Astrocyte (in vitro differentiated cells and primary cell): ENCODE results near the gene FIG4. TPM values are rescaled to one million over a fixed set of nuclear protein-coding genes. Genes with fewer than 3 reads are reported as not detected.

Experiments
- DNase-seq: peaks from one replicate; pipeline ENCODE4 v3.0.0-alpha.2; 2010; ENCODE audit warnings: low read depth
- FAIRE-seq: peaks from 2 replicates; lab custom pipeline; 2011; peaks lifted over from hg19 to GRCh38; lab: Jason Lieb, UNC
- H2AFZ ChIP-seq: 2 replicates; pipeline ENCODE4 v1.6.0; 2012; ENCODE audit warnings: low read depth, low read length, inconsistent platforms
- H3K27ac ChIP-seq: 2 replicates; pipeline ENCODE4 v1.5.1; 2011; ENCODE audit warnings: low read depth, low read length, inconsistent platforms
- H3K27me3 ChIP-seq: 2 replicates; pipeline ENCODE4 v1.6.0; 2011; ENCODE audit warnings: low read length, inconsistent platforms; ENCODE audit not compliant: insufficient read depth
- H3K36me3 ChIP-seq: 2 replicates; pipeline ENCODE4 v1.5.1; 2011; ENCODE audit warnings: low read length, inconsistent platforms; ENCODE audit not compliant: insufficient read depth
- H3K4me1 ChIP-seq: 2 replicates; pipeline ENCODE4 v1.5.1; 2011; ENCODE audit warnings: low read length, inconsistent platforms; ENCODE audit not compliant: insufficient read depth
- H3K4me2 ChIP-seq: 2 replicates; pipeline ENCODE4 v1.6.0; 2012; ENCODE audit warnings: low read length, inconsistent platforms
- H3K4me3 ChIP-seq: 2 replicates; pipeline ENCODE4 v1.5.1; 2011; ENCODE audit warnings: low read depth, mild to moderate bottlenecking, low read length, inconsistent platforms; ENCODE audit not compliant: insufficient read depth
- H3K79me2 ChIP-seq: 2 replicates; pipeline ENCODE4 v1.6.0; 2012; ENCODE audit warnings: mild to moderate bottlenecking, low read length, inconsistent platforms; ENCODE audit not compliant: insufficient read depth
- H3K9ac ChIP-seq: 2 replicates; pipeline ENCODE4 v1.6.0; 2012; ENCODE audit warnings: mild to moderate bottlenecking, low read length, inconsistent platforms
- H3K9me3 ChIP-seq: 2 replicates; pipeline ENCODE4 v1.5.1; 2012; ENCODE audit warnings: low read depth, mild to moderate bottlenecking, low read length, inconsistent platforms; ENCODE audit not compliant: insufficient read depth
- H4K20me1 ChIP-seq: 2 replicates; pipeline ENCODE4 v1.6.0; 2012; ENCODE audit warnings: low read length, inconsistent platforms; ENCODE audit not compliant: insufficient read depth
- H3K27ac Mint-ChIP-seq: one replicate; pipeline ENCODE4 v1.8.0; 2021; ENCODE audit warnings: mild to moderate bottlenecking, mixed read lengths; ENCODE audit not compliant: unreplicated experiment
- H3K27me3 Mint-ChIP-seq: one replicate; pipeline ENCODE4 v1.8.0; 2021; ENCODE audit warnings: low read depth, mixed read lengths; ENCODE audit not compliant: unreplicated experiment
- H3K36me3 Mint-ChIP-seq: one replicate; pipeline ENCODE4 v1.8.0; 2021; ENCODE audit warnings: low read depth, mixed read lengths; ENCODE audit not compliant: unreplicated experiment
- H3K4me1 Mint-ChIP-seq: one replicate; pipeline ENCODE4 v1.8.0; 2021; ENCODE audit warnings: low read depth, mixed read lengths; ENCODE audit not compliant: unreplicated experiment
- H3K4me3 Mint-ChIP-seq: one replicate; pipeline ENCODE4 v1.8.0; 2021; ENCODE audit warnings: mild to moderate bottlenecking, moderate library complexity, mixed read lengths; ENCODE audit not compliant: unreplicated experiment
- H3K9me3 Mint-ChIP-seq: one replicate; pipeline ENCODE4 v1.8.0; 2021; ENCODE audit warnings: mild to moderate bottlenecking, mixed read lengths; ENCODE audit not compliant: unreplicated experiment
- EZH2 ChIP-seq: IDR thresholded peaks from 2 replicates; pipeline ENCODE4 v1.6.1; 2012; ENCODE audit warnings: mild to moderate bottlenecking, low read length, inconsistent platforms; ENCODE audit not compliant: insufficient read depth
- total RNA-seq: library from RNA; stranded (reverse); gene quantifications from 2 replicates; pipeline ENCODE4 v1.2.1, GENCODE V29; 2021
- TF ChIP-seq, protein P1 (sequence below): IDR thresholded peaks from 2 replicates; pipeline ENCODE4 v1.5.1; 2011; ENCODE audit warnings: low read depth, mild to moderate bottlenecking, inconsistent platforms, low read length, moderate library complexity; ENCODE audit not compliant: insufficient read depth

The FIG4 gene
- total RNA-seq, 1 donor from 2014 or later, result 8.4 TPM

DNA sequence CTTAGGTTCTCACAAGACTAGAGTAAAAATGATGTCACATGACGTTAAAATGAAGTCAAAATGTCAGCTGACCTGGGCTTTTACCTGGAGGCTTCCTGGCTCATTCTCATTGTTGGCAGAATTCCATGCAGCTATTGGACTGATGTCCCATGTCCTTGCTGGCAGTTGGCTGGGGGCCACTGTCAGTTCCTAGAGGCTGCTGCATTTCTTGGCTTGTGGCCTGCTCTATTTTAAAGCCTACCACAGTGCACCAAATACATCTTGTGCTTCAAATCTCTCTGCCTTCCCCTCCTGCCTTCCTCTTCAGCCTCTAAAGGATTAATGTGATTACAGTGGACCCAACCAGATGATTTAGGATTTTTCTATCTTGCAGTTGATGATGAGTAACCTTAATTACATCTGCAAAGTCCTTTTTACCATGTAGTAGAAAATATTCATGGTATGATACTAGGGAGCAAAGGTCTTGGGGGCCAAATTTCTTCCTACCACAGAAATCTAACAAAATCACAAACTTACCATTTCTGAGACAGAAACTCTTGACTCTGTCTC is 81.9 kb downstream of the FIG4 start:
- Histone ChIP-seq H3K4me3 (no peak overlapping the region), H2AFZ (no peak overlapping the region), H3K36me3 (no peaks in the 10 kb centered on the region), H4K20me1 (no peaks in the 10 kb centered on the region), H3K9ac (no peak overlapping the region), H3K79me2 (no peaks in the 10 kb centered on the region), H3K27ac (no peak overlapping the region), H3K4me2 (peak overlapping the region; percentile 53), H3K4me1 (peaks cover 9% of the 10 kb centered on the region), H3K9me3 (no peaks in the 10 kb centered on the region), H3K27me3 (no peaks in the 10 kb centered on the region)
- peaks cover 3% of the 10 kb centered on the region for H3K36me3 Mint-ChIP-seq
- FAIRE-seq (no peak), DNase-seq (peak; percentile 77)
- H3K4me1 Mint-ChIP-seq, result peaks cover 3% of the 10 kb centered on the region
- H3K27ac Mint-ChIP-seq, result no peak overlapping the region
- H3K27me3 Mint-ChIP-seq, result peaks cover 3% of the 10 kb centered on the region
- TF ChIP-seq EZH2, result no peak
- TF ChIP-seq, protein P1, sequence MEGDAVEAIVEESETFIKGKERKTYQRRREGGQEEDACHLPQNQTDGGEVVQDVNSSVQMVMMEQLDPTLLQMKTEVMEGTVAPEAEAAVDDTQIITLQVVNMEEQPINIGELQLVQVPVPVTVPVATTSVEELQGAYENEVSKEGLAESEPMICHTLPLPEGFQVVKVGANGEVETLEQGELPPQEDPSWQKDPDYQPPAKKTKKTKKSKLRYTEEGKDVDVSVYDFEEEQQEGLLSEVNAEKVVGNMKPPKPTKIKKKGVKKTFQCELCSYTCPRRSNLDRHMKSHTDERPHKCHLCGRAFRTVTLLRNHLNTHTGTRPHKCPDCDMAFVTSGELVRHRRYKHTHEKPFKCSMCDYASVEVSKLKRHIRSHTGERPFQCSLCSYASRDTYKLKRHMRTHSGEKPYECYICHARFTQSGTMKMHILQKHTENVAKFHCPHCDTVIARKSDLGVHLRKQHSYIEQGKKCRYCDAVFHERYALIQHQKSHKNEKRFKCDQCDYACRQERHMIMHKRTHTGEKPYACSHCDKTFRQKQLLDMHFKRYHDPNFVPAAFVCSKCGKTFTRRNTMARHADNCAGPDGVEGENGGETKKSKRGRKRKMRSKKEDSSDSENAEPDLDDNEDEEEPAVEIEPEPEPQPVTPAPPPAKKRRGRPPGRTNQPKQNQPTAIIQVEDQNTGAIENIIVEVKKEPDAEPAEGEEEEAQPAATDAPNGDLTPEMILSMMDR, result no peak
- no peak overlapping the region for H3K4me3 Mint-ChIP-seq
- no peaks in the 10 kb centered on the region for H3K9me3 Mint-ChIP-seq

DNA sequence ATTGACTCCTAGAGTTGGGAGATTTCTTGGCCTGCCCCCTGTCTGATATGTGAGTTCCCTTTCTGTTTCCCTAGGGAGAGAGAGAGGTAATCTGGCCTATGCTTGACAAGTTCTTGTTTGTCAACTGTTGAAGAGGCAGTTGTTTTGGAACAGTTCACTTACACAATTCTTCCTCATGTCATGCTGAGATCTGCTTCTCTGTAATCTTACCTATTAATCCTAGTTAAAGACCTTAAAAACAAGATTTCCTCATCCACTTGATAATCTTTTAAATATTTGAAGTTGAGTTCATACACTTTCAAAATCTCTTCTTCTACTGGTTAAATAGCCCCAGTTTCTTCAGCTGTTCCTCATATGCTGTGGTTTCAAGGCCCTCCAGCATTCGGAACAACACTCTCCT is 89.9 kb downstream of the FIG4 start:
- DNase-seq (no peak), FAIRE-seq (no peak)
- no peaks in the 10 kb centered on the region for H4K20me1 ChIP-seq
- no peak overlapping the region for H3K9ac ChIP-seq
- H3K27me3 ChIP-seq, result no peaks in the 10 kb centered on the region
- no peaks in the 10 kb centered on the region for H3K9me3 ChIP-seq
- TF ChIP-seq EZH2, result no peak
- TF ChIP-seq, protein P1, result no peak
- Mint-ChIP-seq H3K36me3 (peaks cover 1% of the 10 kb centered on the region), H3K27me3 (no peaks in the 10 kb centered on the region), H3K27ac (no peak overlapping the region), H3K4me1 (peaks cover 2% of the 10 kb centered on the region), H3K4me3 (no peak overlapping the region), H3K9me3 (no peaks in the 10 kb centered on the region)
- H3K27ac ChIP-seq, result no peak overlapping the region
- no peak overlapping the region for H2AFZ ChIP-seq
- H3K4me2 ChIP-seq, result no peak overlapping the region
- H3K79me2 ChIP-seq, result no peaks in the 10 kb centered on the region
- no peaks in the 10 kb centered on the region for H3K36me3 ChIP-seq
- no peaks in the 10 kb centered on the region for H3K4me1 ChIP-seq
- H3K4me3 ChIP-seq, result no peak overlapping the region

DNA sequence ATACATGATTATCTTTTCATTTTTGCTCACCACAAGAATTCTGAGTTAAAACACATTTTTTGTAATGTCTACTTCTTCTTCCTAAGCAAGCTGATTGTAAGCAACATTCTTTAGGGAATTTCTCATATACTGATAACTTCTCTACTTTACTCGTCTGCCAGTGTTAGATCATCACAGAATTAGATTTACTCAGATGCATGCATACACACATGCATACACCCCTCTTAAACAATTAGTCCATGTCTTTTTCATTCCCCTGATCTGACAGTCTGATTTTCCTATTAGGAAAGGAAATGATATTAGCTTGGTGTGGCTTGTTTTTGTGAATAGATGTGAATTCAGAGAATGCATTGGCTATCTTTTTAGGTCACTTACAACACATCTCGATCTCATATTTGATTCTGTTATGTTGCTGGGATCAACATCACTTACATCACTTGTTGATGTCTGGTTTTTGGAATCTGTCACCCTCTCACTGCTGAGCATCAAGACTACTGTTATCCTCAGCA is 91.4 kb downstream of the FIG4 start:
- Histone ChIP-seq H3K27ac (no peak overlapping the region), H3K4me1 (no peaks in the 10 kb centered on the region), H2AFZ (no peak overlapping the region), H3K9me3 (no peaks in the 10 kb centered on the region), H3K36me3 (no peaks in the 10 kb centered on the region), H3K79me2 (no peaks in the 10 kb centered on the region), H3K27me3 (no peaks in the 10 kb centered on the region), H3K4me3 (no peak overlapping the region), H3K4me2 (no peak overlapping the region), H3K9ac (no peak overlapping the region), H4K20me1 (no peaks in the 10 kb centered on the region)
- TF ChIP-seq, protein P1, result no peak
- no peak for TF ChIP-seq EZH2
- FAIRE-seq (peak; percentile 50), DNase-seq (no peak)
- H3K27ac Mint-ChIP-seq, result no peak overlapping the region
- peaks cover 8% of the 10 kb centered on the region for H3K36me3 Mint-ChIP-seq
- no peaks in the 10 kb centered on the region for H3K9me3 Mint-ChIP-seq
- H3K4me1 Mint-ChIP-seq, result peaks cover 2% of the 10 kb centered on the region
- no peak overlapping the region for H3K4me3 Mint-ChIP-seq
- no peaks in the 10 kb centered on the region for H3K27me3 Mint-ChIP-seq
